RWPE2 (cell line): ENCODE measurements around the gene LDLRAD3.

Experiments used
- ATAC-seq: fragments of 200-7000 bp; cut with Tn5 transposase; 3 replicates; pipeline ENCODE4 v1.9.1; 2021; ENCODE audit warnings: low read depth
- DNase-seq: peaks from one replicate; pipeline ENCODE4 v3.0.0-alpha.2; 2020; ENCODE audit warnings: low spot score
- H3K27ac ChIP-seq: fragments of 450-650 bp; 2 replicates; pipeline ENCODE4 v1.5.1; 2017; ENCODE audit warnings: mild to moderate bottlenecking; ENCODE audit not compliant: poor library complexity, severe bottlenecking
- H3K27me3 ChIP-seq: fragments of 250-450 bp; sonication (Bioruptor Pico); 2 replicates; pipeline ENCODE4 v1.5.1; 2021; ENCODE audit warnings: mild to moderate bottlenecking, moderate library complexity; ENCODE audit not compliant: insufficient read depth, poor library complexity, severe bottlenecking
- H3K36me3 ChIP-seq: fragments of 250-450 bp; sonication (Bioruptor Pico); 2 replicates; pipeline ENCODE4 v1.5.1; 2020; ENCODE audit warnings: low read depth, mild to moderate bottlenecking, moderate library complexity
- H3K4me1 ChIP-seq: fragments of 250-450 bp; sonication (Bioruptor Pico); 2 replicates; pipeline ENCODE4 v1.5.1; 2021; ENCODE audit warnings: mild to moderate bottlenecking, moderate library complexity; ENCODE audit not compliant: insufficient read depth, poor library complexity, severe bottlenecking
- H3K4me3 ChIP-seq: fragments of 250-450 bp; sonication (Bioruptor Pico); 2 replicates; pipeline ENCODE4 v1.5.1; 2021; ENCODE audit warnings: mild to moderate bottlenecking, moderate library complexity; ENCODE audit not compliant: severe bottlenecking
- H3K9me3 ChIP-seq: fragments of 250-450 bp; sonication (Bioruptor Pico); 2 replicates; pipeline ENCODE4 v1.5.1; 2021; ENCODE audit warnings: mild to moderate bottlenecking, moderate library complexity; ENCODE audit not compliant: severe bottlenecking
- CTCF ChIP-seq: fragments of 450-650 bp; IDR thresholded peaks from one replicate; pipeline ENCODE4 v1.5.1; 2017; ENCODE audit warnings: mild to moderate bottlenecking, moderate library complexity; ENCODE audit not compliant: poor library complexity, severe bottlenecking

LDLRAD3 gene

GRCh38 chr11:36024716-36025115 is 80.9 kb downstream of the LDLRAD3 start:
- TF ChIP-seq CTCF: no peak
- no peak overlapping the region for H3K27ac ChIP-seq

DNA sequence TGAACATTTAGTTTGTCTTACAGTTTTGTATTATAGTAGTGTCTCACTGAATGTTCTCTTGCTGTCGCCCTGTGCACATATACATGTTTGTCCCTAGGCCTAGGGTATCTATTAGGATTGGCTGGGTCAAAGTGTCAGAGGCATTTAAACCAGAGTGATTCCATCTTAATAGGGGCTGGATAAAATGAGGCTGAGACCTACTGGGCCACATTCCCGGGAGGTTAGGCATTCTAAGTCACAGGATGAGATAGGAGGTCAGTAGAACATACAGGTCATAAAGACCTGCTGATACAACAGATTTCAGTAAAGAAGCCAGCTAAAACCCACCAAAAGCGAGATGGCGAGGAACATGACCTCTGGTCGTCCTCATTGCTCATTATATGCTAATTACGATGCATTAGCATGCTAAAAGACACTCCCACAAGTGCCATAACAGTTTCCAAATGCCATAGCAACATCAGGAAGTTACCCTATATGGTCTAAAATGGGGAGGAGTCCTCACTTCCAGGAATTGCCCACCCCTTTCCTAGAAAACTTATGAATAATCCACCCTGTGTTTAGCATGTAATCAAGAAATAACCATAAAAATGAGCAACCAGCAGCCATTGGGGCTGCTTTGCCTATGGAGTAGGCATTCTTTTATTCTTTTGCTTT is 82.6 kb downstream of the LDLRAD3 start:
- no peaks in the 10 kb centered on the region for H3K36me3 ChIP-seq
- no peak overlapping the region for H3K4me3 ChIP-seq
- H3K27me3 ChIP-seq: no peaks in the 10 kb centered on the region
- peaks cover 8% of the 10 kb centered on the region for H3K4me1 ChIP-seq
- TF ChIP-seq CTCF: no peak
- no peak overlapping the region for H3K27ac ChIP-seq
- DNase-seq (no peak), ATAC-seq (no peak)
- H3K9me3 ChIP-seq: no peaks in the 10 kb centered on the region

More at GRCh38 chr11:36024716-36025115, 80.9 kb downstream of the LDLRAD3 start:
- Histone ChIP-seq H3K9me3 (no peaks in the 10 kb centered on the region), H3K27me3 (no peaks in the 10 kb centered on the region), H3K4me1 (peaks cover 11% of the 10 kb centered on the region), H3K36me3 (no peaks in the 10 kb centered on the region), H3K4me3 (no peak overlapping the region)
- DNase-seq (no peak), ATAC-seq (no peak)

- Histone ChIP-seq H3K27me3 (no peaks in the 10 kb centered on the region), H3K27ac (no peak overlapping the region), H3K9me3 (no peaks in the 10 kb centered on the region), H3K4me3 (no peak overlapping the region), H3K4me1 (peaks cover 8% of the 10 kb centered on the region), H3K36me3 (no peaks in the 10 kb centered on the region)
- DNase-seq (no peak), ATAC-seq (no peak)
- TF ChIP-seq CTCF: no peak
These were observed 83.9 kb downstream of the LDLRAD3 start for GRCh38 chr11:36027731-36028130.

DNA sequence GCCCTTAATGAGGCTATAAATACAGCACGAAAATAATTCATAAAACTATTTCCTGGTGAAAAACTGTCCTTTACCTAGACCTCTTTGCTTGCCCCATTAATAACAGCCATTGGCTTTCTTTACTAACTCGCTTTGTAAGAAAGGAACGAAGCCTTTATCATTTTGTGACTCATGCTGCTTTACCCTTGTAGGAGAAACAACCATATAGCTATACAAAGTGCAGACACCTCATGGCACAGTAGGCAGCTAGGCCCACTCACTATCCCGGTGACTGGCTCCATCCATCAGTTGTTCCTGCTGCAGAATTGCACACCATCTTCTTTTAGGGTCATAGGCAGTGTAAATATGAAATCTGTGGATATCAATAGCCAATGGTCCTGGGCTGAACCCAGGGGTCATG is 85.8 kb downstream of the LDLRAD3 start:
- peaks cover 6% of the 10 kb centered on the region for H3K4me1 ChIP-seq
- H3K27ac ChIP-seq: no peak overlapping the region
- DNase-seq (no peak), ATAC-seq (no peak)
- no peaks in the 10 kb centered on the region for H3K9me3 ChIP-seq
- H3K27me3 ChIP-seq: no peaks in the 10 kb centered on the region
- TF ChIP-seq CTCF: no peak
- no peaks in the 10 kb centered on the region for H3K36me3 ChIP-seq
- no peak overlapping the region for H3K4me3 ChIP-seq

DNA sequence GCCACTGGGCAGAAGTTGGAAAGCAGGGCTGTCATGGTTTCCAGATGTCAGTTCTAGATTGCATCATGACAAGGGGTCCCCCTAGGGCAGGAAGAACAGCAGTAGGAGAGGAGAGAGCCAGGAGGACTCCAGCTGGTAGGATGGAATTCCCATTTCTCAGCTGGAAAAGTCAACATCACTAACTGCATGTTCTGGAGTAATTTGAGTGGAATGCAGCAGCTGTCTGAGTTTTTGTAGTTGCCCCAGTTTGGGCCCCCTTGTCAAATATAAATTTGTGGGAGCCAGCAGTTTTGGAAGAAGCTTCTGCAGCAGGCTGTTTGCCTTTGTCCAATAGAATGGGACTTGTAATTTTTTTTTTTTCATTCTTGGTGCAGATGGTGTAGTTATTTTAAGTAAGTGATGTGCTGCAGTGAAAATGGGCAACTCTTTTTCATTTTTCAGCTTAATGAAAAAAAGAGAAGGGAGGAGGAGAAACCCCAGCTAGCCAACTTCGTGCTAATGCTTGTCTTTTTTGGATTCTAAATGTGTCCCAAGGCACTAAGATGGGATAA is 86.9 kb downstream of the LDLRAD3 start:
- Histone ChIP-seq H3K36me3 (no peaks in the 10 kb centered on the region), H3K27me3 (no peaks in the 10 kb centered on the region), H3K4me1 (peaks cover 14% of the 10 kb centered on the region), H3K27ac (no peak overlapping the region), H3K9me3 (no peaks in the 10 kb centered on the region), H3K4me3 (no peak overlapping the region)
- DNase-seq (no peak), ATAC-seq (no peak)
- TF ChIP-seq CTCF: no peak
